ENCODE data around the gene PTPRK.

- TF ChIP-seq CTCF (IDR thresholded peaks at IDR 0.05) (no peak), POLR2A (IDR thresholded peaks at IDR 0.05) (no peak), POLR2AphosphoS5 (IDR thresholded peaks at IDR 0.05) (no peak)
Observed at GRCh38 chr6:128064540-128064895, 455.9 kb downstream of the PTPRK start.

Data from suprapubic skin (tissue), 4 donors.